ENCODE measurements around the gene HMOX2. TPM values are rescaled to one million over a fixed set of nuclear protein-coding genes. Genes with fewer than 3 reads are reported as not detected.
A peak's percentile ranks its signal among the peaks of the same experiment; 100 is the strongest.

HMOX2 gene
- total RNA-seq, 4 donors from 2014 or later = 21.7 to 30.0 (median 28.4) TPM

DNA sequence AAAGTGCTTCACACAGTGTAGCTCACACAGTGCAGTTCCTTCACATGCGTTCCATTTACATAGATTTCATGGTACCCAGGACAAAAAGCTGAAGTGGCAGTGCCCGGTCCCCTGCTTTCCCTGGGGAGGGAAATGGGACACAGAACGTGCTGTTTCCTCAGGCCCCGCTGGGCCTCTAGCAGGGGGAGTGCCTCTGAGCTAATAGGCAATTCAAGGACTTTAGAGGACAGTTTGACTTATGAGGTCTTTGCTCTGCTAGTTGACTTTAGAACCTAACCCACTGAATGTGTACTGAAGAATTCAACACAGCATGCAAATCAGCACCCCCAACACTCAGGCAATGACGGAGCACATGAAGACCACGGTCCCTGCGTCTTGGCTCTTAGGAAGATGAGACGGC lies 55.6 kb downstream of the HMOX2 start:
- no peaks in the 10 kb centered on the region for H3K27me3 ChIP-seq
- H3K36me3 ChIP-seq = no peaks in the 10 kb centered on the region
- DNase-seq (no peak), ATAC-seq (no peak)
- in situ Hi-C loops (cut with MboI; ENCODE audit: low sequenced_read_pairs in 4 of 4) (no loop called here), intact Hi-C loops (cut with DNase I; ENCODE audit: low total_unique reads) (no loop called here)
- H3K9me3 ChIP-seq = no peaks in the 10 kb centered on the region
- peaks cover 35 to 40% of the 10 kb centered on the region in 2 donors for H3K4me1 ChIP-seq
- TF ChIP-seq POLR2A (IDR thresholded peaks at IDR 0.05) = no peak
- TF ChIP-seq, protein P1, sequence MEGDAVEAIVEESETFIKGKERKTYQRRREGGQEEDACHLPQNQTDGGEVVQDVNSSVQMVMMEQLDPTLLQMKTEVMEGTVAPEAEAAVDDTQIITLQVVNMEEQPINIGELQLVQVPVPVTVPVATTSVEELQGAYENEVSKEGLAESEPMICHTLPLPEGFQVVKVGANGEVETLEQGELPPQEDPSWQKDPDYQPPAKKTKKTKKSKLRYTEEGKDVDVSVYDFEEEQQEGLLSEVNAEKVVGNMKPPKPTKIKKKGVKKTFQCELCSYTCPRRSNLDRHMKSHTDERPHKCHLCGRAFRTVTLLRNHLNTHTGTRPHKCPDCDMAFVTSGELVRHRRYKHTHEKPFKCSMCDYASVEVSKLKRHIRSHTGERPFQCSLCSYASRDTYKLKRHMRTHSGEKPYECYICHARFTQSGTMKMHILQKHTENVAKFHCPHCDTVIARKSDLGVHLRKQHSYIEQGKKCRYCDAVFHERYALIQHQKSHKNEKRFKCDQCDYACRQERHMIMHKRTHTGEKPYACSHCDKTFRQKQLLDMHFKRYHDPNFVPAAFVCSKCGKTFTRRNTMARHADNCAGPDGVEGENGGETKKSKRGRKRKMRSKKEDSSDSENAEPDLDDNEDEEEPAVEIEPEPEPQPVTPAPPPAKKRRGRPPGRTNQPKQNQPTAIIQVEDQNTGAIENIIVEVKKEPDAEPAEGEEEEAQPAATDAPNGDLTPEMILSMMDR (IDR thresholded peaks at IDR 0.05 in 4 of 5, conservative IDR thresholded peaks at IDR 0.05 in 1 of 5) = no peak
- no peak overlapping the region for H3K27ac ChIP-seq
- H3K4me3 ChIP-seq = no peak overlapping the region

DNA sequence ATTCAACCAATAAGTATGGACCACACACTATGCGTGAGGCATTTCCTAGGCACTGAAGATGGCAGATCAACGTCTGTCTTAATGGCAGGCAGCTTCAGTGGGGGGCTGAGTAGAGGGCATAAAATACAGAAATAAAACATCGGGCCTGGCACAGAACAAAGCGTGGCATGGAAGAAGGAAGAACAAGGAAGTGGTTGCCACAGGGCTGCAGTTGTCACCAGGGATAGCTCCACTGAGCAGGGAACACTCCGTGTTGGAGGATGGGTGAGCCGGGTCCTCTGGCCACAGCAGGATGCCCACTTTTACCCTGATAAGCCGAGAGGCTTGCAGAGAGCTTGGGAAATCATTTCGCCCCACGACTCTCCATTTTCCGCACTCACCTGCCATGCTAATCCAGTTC lies 56.0 kb downstream of the HMOX2 start:
- ATAC-seq (no peak), DNase-seq (no peak)
- Histone ChIP-seq H3K27ac (no peak overlapping the region), H3K4me1 (peaks cover 39 to 44% of the 10 kb centered on the region in 2 donors), H3K27me3 (no peaks in the 10 kb centered on the region), H3K36me3 (no peaks in the 10 kb centered on the region), H3K4me3 (no peak overlapping the region), H3K9me3 (no peaks in the 10 kb centered on the region)
- TF ChIP-seq, protein P1 (IDR thresholded peaks at IDR 0.05 in 4 of 5, conservative IDR thresholded peaks at IDR 0.05 in 1 of 5) = no peak
- no peak for TF ChIP-seq POLR2A (IDR thresholded peaks at IDR 0.05)
- intact Hi-C loops (cut with DNase I; ENCODE audit: low total_unique reads) = no loop called here
- in situ Hi-C loops (cut with MboI; ENCODE audit: low sequenced_read_pairs in 4 of 4) = no loop called here

- intact Hi-C loops (cut with DNase I; ENCODE audit: low total_unique reads) = no loop called here
- Histone ChIP-seq H3K4me3 (no peak overlapping the region), H3K9me3 (no peaks in the 10 kb centered on the region), H3K27me3 (no peaks in the 10 kb centered on the region), H3K27ac (peak overlapping the region; percentile 36 to 98 (median 74)), H3K36me3 (no peaks in the 10 kb centered on the region), H3K4me1 (peaks cover 43 to 47% of the 10 kb centered on the region in 2 donors)
- no peak for ATAC-seq
- in situ Hi-C loops (cut with MboI; ENCODE audit: low sequenced_read_pairs in 4 of 4) = no loop called here
- DNase-seq = no peak
- TF ChIP-seq POLR2A (IDR thresholded peaks at IDR 0.05) = no peak
- TF ChIP-seq, protein P1 (IDR thresholded peaks at IDR 0.05 in 4 of 5, conservative IDR thresholded peaks at IDR 0.05 in 1 of 5) = no peak
These were observed 57.3 kb downstream of the HMOX2 start for GRCh38 chr16:4533490-4533889.

DNA sequence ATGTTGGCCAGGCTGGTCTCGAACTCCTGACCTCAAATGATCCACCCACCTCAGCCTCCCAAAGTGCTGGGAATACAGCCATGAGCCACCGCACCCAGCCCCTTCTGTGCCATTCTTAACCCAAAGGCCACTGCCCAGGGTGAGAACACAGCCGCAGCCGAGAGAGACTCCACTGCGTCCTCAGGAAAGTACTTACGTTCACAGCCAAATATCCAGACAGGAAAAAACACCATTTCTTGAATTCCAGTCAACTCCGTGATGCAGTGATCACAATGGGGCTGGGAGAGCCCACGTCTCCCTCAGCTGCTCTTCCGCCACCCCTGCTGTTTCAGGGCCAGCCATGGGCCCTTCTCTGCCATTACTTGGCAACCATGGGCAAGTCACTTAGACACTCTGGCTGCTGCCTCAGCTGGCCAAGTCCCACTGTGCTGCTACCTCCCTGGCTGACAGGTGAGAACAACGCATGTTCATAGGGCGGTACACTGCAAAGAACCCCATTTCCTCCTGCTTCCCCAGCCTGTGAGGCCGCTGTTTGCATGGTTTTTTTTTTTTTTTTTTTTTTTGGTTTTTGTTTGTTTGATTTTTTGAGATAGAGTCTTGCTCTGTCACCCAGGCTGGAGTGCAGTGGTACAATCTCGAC lies 58.1 kb downstream of the HMOX2 start:
- DNase-seq (no peak), ATAC-seq (no peak)
- H3K9me3 ChIP-seq = no peaks in the 10 kb centered on the region
- H3K27me3 ChIP-seq = no peaks in the 10 kb centered on the region
- peak overlapping the region; percentile 36 to 98 (median 74) for H3K27ac ChIP-seq
- intact Hi-C loops (cut with DNase I; ENCODE audit: low total_unique reads) = no loop called here
- TF ChIP-seq, protein P1 (IDR thresholded peaks at IDR 0.05 in 4 of 5, conservative IDR thresholded peaks at IDR 0.05 in 1 of 5) = no peak
- TF ChIP-seq POLR2A (IDR thresholded peaks at IDR 0.05) = no peak
- in situ Hi-C loops (cut with MboI; ENCODE audit: low sequenced_read_pairs in 4 of 4) = no loop called here
- H3K4me3 ChIP-seq = no peak overlapping the region
- H3K36me3 ChIP-seq = no peaks in the 10 kb centered on the region
- peaks cover 38 to 43% of the 10 kb centered on the region in 2 donors for H3K4me1 ChIP-seq
